Measurements from ENCODE around the gene ZNRF1.

The ZNRF1 gene

DNA sequence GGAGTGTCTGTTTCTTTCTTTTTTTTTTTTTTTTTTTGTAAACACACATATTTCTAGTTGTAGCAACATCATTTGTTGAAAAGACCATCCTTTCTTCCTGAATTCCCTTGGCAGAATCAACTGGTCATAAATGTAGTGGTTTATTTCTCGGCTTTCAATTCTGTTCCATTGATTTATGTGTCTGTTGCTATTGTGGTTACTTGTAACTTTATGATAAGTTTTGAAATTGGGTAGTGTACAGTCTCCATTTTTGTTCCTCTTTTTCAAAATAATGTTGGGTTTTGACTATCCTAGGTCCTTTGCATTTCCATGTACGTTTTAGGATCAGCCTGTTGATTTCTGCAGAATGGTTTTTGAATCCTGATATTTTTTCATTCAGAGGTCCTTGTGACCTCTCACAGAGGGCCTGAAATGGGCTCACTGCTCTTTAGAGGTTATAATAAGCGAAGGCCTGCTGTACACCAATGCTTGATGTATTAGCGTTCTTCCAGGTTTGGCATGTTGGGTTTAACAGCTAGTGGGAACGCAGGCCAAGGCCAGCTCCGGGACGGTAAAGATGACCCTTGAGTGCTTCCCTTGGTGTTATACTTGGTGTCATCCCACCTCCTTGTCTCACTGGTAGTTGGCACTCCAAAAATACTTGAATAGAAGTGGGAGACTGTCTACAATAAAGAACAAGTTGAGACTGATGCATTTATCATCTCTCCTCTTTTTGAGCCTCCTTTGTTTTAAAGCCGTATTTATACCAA, 43.8 kb downstream of the ZNRF1 start:
- DNase-seq (ENCODE audit: low read depth) = no peak
- in situ Hi-C loops (cut with HindIII; ENCODE audit: low sequenced_read_pairs) = no loop called here
- no peak overlapping the region for H3K4me3 ChIP-seq (ENCODE audit: low read depth, low read length)
- TF ChIP-seq, protein P1, sequence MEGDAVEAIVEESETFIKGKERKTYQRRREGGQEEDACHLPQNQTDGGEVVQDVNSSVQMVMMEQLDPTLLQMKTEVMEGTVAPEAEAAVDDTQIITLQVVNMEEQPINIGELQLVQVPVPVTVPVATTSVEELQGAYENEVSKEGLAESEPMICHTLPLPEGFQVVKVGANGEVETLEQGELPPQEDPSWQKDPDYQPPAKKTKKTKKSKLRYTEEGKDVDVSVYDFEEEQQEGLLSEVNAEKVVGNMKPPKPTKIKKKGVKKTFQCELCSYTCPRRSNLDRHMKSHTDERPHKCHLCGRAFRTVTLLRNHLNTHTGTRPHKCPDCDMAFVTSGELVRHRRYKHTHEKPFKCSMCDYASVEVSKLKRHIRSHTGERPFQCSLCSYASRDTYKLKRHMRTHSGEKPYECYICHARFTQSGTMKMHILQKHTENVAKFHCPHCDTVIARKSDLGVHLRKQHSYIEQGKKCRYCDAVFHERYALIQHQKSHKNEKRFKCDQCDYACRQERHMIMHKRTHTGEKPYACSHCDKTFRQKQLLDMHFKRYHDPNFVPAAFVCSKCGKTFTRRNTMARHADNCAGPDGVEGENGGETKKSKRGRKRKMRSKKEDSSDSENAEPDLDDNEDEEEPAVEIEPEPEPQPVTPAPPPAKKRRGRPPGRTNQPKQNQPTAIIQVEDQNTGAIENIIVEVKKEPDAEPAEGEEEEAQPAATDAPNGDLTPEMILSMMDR (IDR thresholded peaks at IDR 0.05; ENCODE audit: low read depth, low read length, missing control alignments) = no peak

DNA sequence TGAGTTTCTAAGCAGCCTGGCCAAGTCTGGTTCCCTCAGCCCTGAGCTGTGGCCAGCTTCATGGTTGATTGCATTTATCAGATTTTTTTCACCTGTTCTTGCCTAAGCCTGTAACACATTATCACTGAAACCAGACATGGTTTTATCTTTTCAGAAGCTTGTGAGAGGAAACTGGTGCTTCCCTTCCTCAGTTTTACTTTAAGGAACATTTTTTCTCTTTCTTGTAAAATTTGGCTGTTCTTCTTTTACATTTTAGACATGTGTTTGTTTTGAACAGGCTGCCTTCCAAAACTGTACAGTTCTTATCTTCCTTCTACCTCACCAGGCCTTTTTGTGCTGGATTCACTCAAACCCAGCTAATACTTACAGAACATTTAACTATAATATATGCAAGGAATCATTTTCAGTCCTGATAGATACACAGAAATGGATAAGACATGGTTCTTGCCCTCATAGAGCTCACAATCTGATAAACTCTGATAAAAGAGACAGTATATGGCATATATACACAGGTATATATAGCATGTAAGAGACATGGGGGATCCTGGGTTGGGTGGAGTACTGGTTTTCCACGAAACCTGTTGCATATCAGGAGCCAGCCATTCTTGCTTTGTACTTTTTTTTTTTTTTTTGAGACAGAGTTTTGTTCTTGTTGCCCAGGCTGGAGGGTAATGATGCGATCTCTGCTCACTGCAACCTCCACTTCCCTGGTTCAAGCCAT, 44.5 kb downstream of the ZNRF1 start:
- no peak for DNase-seq (ENCODE audit: low read depth)
- TF ChIP-seq, protein P1 (IDR thresholded peaks at IDR 0.05; ENCODE audit: low read depth, low read length, missing control alignments) = no peak
- in situ Hi-C loops (cut with HindIII; ENCODE audit: low sequenced_read_pairs) = no loop called here
- no peak overlapping the region for H3K4me3 ChIP-seq (ENCODE audit: low read depth, low read length)

DNA sequence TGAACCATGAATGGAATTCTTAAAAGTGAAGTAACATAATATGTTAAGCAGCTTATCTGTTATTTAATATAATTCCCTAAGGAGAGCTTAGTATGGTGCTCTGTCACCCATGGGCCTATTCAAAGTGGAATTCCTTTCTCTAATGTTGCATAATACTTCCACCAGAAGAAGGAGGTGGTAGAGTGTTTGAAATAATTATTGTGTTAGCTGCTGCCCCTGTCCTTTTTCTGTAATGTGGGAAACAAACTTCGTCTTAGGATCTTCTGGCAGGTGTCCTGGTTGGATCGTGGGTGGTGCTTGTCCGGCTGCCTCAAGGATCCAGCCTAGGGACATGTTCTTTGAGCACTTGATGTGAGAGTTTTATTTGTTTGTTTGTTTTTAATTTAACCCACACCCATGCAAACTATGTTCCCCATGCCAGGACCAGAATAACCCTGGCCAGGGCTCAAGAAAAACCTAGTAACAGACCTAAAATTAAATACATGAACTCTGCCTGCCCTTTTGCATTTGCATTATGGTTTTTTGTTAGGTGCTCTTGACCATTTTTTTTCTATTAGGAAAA, 46.1 kb downstream of the ZNRF1 start:
- no peak for DNase-seq (ENCODE audit: low read depth)
- H3K4me3 ChIP-seq (ENCODE audit: low read depth, low read length) = no peak overlapping the region
- in situ Hi-C loops (cut with HindIII; ENCODE audit: low sequenced_read_pairs) = no loop called here
- TF ChIP-seq, protein P1 (IDR thresholded peaks at IDR 0.05; ENCODE audit: low read depth, low read length, missing control alignments) = no peak

DNA sequence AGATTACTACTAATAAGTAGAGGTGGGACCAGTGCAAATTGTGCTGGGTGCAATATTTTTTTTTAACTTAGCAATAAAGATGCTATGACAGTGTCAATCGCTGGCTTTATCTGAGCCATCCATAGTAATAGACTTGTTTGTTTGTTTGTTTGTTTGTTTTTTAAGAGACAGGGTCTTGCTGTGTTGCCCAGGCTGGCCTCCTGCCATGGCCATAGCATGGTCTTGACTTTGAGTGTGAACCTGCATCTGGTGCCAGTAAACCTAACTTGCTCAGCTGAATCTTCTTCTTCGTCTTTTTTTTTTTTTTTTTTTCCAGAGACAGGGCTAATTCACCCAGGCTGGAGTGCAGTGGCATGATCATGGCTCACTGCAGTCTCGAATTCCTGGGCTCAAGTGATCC, 46.6 kb downstream of the ZNRF1 start:
- TF ChIP-seq, protein P1 (IDR thresholded peaks at IDR 0.05; ENCODE audit: low read depth, low read length, missing control alignments) = no peak
- in situ Hi-C loops (cut with HindIII; ENCODE audit: low sequenced_read_pairs) = no loop called here
- no peak for DNase-seq (ENCODE audit: low read depth)

DNA sequence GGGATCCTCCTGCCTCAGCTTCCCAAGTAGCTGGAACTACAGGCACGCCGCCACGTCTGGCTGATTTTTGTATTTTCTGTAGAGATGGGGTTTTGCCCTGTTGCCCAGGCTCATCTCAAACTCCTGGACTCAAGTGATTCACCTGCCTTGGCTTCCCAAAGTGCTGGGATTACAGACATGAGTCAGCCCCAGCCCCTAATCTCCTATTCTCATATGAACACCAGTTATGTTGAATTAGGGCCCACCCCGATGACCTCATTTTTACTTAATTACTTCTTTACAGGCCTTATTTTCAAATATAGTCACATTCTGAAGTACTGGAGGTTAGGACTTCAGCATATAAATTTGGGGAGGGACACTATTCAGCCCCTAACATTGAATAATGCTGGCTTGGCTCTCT, 49.2 kb downstream of the ZNRF1 start:
- DNase-seq (ENCODE audit: low read depth) = no peak
- TF ChIP-seq, protein P1 (IDR thresholded peaks at IDR 0.05; ENCODE audit: low read depth, low read length, missing control alignments) = no peak
- no peak overlapping the region for H3K4me3 ChIP-seq (ENCODE audit: low read depth, low read length)
- in situ Hi-C loops (cut with HindIII; ENCODE audit: low sequenced_read_pairs) = no loop called here

More for the DNA sequence above, 46.6 kb downstream of the ZNRF1 start:
- H3K4me3 ChIP-seq (ENCODE audit: low read depth, low read length) = no peak overlapping the region

DNA sequence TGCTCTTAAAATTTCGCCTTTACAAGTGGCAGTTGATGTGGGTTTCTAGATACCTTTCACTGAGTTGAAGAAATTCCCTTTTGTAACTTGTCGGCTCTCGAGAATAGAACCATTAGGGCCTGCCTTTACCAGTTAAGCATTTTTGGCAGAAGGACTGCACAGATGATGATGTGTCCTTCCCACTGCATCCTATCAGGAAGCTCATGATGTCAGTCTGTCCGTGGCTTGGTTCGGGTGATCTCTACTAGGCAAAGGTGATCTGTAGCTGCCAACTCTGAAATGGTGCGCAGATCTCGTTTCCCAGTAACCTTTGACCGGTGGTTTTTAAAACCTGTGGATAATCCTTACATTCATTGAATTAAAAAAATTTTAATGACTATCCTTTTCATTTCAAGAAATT, 49.7 kb downstream of the ZNRF1 start:
- TF ChIP-seq, protein P1 (IDR thresholded peaks at IDR 0.05; ENCODE audit: low read depth, low read length, missing control alignments) = no peak
- no peak for DNase-seq (ENCODE audit: low read depth)
- in situ Hi-C loops (cut with HindIII; ENCODE audit: low sequenced_read_pairs) = no loop called here
- H3K4me3 ChIP-seq (ENCODE audit: low read depth, low read length) = no peak overlapping the region
